Panc1 (cell line): ENCODE results near the gene C11orf68. TPM values are rescaled to one million over a fixed set of nuclear protein-coding genes. Genes with fewer than 3 reads are reported as not detected.

Source experiments
- ATAC-seq: fragments of 200-7000 bp; cut with Tn5 transposase; 2 replicates; pipeline ENCODE4 v1.9.1; 2020; ENCODE audit warnings: mild to moderate bottlenecking, moderate library complexity
- BruUV-seq: library from RNA; stranded (reverse); fragments of 400-500 nt; replicated peaks from 2 replicates; lab custom pipeline; 2021; lab: Mats Ljungman, UMichigan
- CTCF ChIA-PET: fragments of 300-600 bp; sonication (Branson Sonifier 250); formaldehyde crosslinking; loops from one replicate; lab custom pipeline; 2022; ENCODE audit warnings: antibody characterized with exemption; lab: Charles Lee
- POLR2A ChIA-PET: fragments of 300-600 bp; sonication (Branson Sonifier 250); formaldehyde crosslinking; loops from one replicate; lab custom pipeline; 2022; ENCODE audit warnings: antibody characterized with exemption; lab: Charles Lee
- DNase-seq: peaks from one replicate; pipeline ENCODE4 v3.0.0-alpha.2; 2010; ENCODE audit warnings: low read depth, low spot score
- H3K27ac ChIP-seq: 2 replicates; pipeline ENCODE4 v1.5.1; 2011; ENCODE audit warnings: mild to moderate bottlenecking, low read length, inconsistent platforms
- H3K27me3 ChIP-seq: fragments of 200-500 bp; sonication (Bioruptor generic); 2 replicates; pipeline ENCODE4 v1.6.0; 2014; ENCODE audit warnings: low read length, inconsistent platforms; ENCODE audit not compliant: control insufficient read depth, insufficient read depth
- H3K36me3 ChIP-seq: fragments of 200-500 bp; sonication (Bioruptor generic); 2 replicates; pipeline ENCODE4 v1.5.1; 2014; ENCODE audit warnings: inconsistent platforms, mild to moderate bottlenecking, low read length, moderate library complexity; ENCODE audit not compliant: control insufficient read depth, insufficient read depth
- H3K4me1 ChIP-seq: 2 replicates; pipeline ENCODE4 v1.5.1; 2011; ENCODE audit warnings: inconsistent platforms, mild to moderate bottlenecking, low read length, moderate library complexity; ENCODE audit not compliant: control insufficient read depth, insufficient read depth
- H3K4me3 ChIP-seq, 2 experiments: 2 replicates each; pipeline ENCODE4 v1.5.1; 2011 to 2012; ENCODE audit warnings: low read depth in 2 of 2, low read length in 2 of 2, mild to moderate bottlenecking in 2 of 2, inconsistent platforms in 1 of 2, moderate library complexity in 1 of 2
- H3K9me3 ChIP-seq: fragments of 200-500 bp; sonication (Bioruptor generic); 2 replicates; pipeline ENCODE4 v1.5.1; 2014; ENCODE audit warnings: low read depth, mild to moderate bottlenecking, inconsistent platforms, low read length, moderate library complexity; ENCODE audit not compliant: control insufficient read depth, insufficient read depth
- CTCF ChIP-seq: fragments of 450-650 bp; IDR thresholded peaks from 2 replicates; pipeline ENCODE4 v1.5.1; 2017; ENCODE audit warnings: mild to moderate bottlenecking
- POLR2AphosphoS5 ChIP-seq: IDR thresholded peaks from 2 replicates; pipeline ENCODE4 v1.6.1; 2012; ENCODE audit warnings: mild to moderate bottlenecking, low read depth, low read length, moderate library complexity
- REST ChIP-seq, 2 experiments: IDR thresholded peaks; 2 replicates each; pipeline ENCODE4 v1.6.1; 2011 to 2012; ENCODE audit warnings: low read depth in 2 of 2, control low read depth in 1 of 2, low read length in 1 of 2, mild to moderate bottlenecking in 1 of 2, moderate library complexity in 1 of 2; ENCODE audit not compliant: insufficient read depth in 1 of 2
- SIN3A ChIP-seq: IDR thresholded peaks from 2 replicates; pipeline ENCODE4 v1.6.1; 2012; ENCODE audit warnings: low read depth, mild to moderate bottlenecking, low read length, moderate library complexity, borderline replicate concordance; ENCODE audit not compliant: insufficient read depth
- TCF7L2 ChIP-seq: IDR thresholded peaks from 2 replicates; pipeline ENCODE4 v1.6.1; 2011; ENCODE audit warnings: mild to moderate bottlenecking, low read depth, low read length, inconsistent platforms
- in situ Hi-C: cut with HindIII; loops from 2 replicates; pipeline ENCODE4 v1.10.0; 2016; ENCODE audit warnings: low sequenced_read_pairs, low pct_unique_long_range_greater_than_20kb
- intact Hi-C: fragments of 100-400 bp; cut with micrococcal nuclease; formaldehyde crosslinking; loops from one replicate; pipeline ENCODE4 v1.10.0; 2022; ENCODE audit not compliant: unreplicated experiment
- total RNA-seq: library from RNA; stranded (reverse); gene quantifications from one replicate; pipeline ENCODE4 v1.2.1, GENCODE V29; 2021; ENCODE audit not compliant: unreplicated experiment

The C11orf68 gene
- total RNA-seq, 1 experiment from 2014 or later = 84.7 TPM

- BruUV-seq = no TSS peak
- H3K4me3 ChIP-seq = no peak overlapping the region
- in situ Hi-C loops (no loop called here), intact Hi-C loops (no loop called here)
- ATAC-seq (no peak), DNase-seq (no peak)
- H3K36me3 ChIP-seq = peaks cover 4% of the 10 kb centered on the region; the same call in 1 of the 2 replicates
- H3K9me3 ChIP-seq = no peaks in the 10 kb centered on the region
- ChIA-PET CTCF (no interaction called here), POLR2A (interaction anchor here (0.5 kb wide), 1 partner anchor 107 kb away, joined by 6 read pairs; no protein-coding TSS in a partner anchor)
- peaks cover 20% of the 10 kb centered on the region for H3K4me1 ChIP-seq
- H3K27me3 ChIP-seq = no peaks in the 10 kb centered on the region
- no peak overlapping the region for H3K27ac ChIP-seq
- TF ChIP-seq SIN3A = no peak
- no peak for TF ChIP-seq TCF7L2
- no peak for TF ChIP-seq REST (IDR thresholded peaks at IDR 0.05; ENCODE audit: insufficient read depth in 1 of 2, low read depth in 2 of 2, low read length in 1 of 2)
- no peak for TF ChIP-seq CTCF
- TF ChIP-seq POLR2AphosphoS5 = no peak
Measured at GRCh38 chr11:65882120-65883057, 36.5 kb downstream of the C11orf68 start.

GRCh38 chr11:65880844-65881421 is 37.9 kb downstream of the C11orf68 start:
- ATAC-seq (0 out of 2 replicates have a peak, but pooled peaks have one; percentile 11), DNase-seq (no peak)
- Histone ChIP-seq H3K27me3 (no peaks in the 10 kb centered on the region), H3K4me3 (no peak overlapping the region), H3K36me3 (peaks cover 4% of the 10 kb centered on the region; the same call in 1 of the 2 replicates), H3K9me3 (no peaks in the 10 kb centered on the region), H3K4me1 (peaks cover 6% of the 10 kb centered on the region), H3K27ac (no peak overlapping the region)
- BruUV-seq = no TSS peak
- in situ Hi-C loops (no loop called here), intact Hi-C loops (no loop called here)
- ChIA-PET POLR2A (interaction anchor here (0.7 kb wide), 1 partner anchor 135 kb away, joined by 5 read pairs; no protein-coding TSS in a partner anchor), CTCF (no interaction called here)
- TF ChIP-seq POLR2AphosphoS5 (0 out of 2 replicates have a peak, but pooled peaks have one; percentile 15), TCF7L2 (no peak), REST (IDR thresholded peaks at IDR 0.05; ENCODE audit: insufficient read depth in 1 of 2, low read depth in 2 of 2, low read length in 1 of 2) (no peak), SIN3A (no peak), CTCF (no peak)
